Activated CD8-positive, alpha-beta memory T cell treated with anti-CD3 and anti-CD28 coated beads for 1 hour (primary cell): ENCODE results near the gene CCT8L2.
"Not testable (repeated sequence)": the region's sequence is repeated elsewhere in the genome, so short reads cannot be mapped to it uniquely, and the experiment has no call there.

Experiments used
- DNase-seq, 2 donors: peaks; one replicate each; pipeline ENCODE4 v3.0.0-alpha.2; 2020; ENCODE audit warnings: low read depth in 1 of 2; ENCODE audit errors: extremely low read depth in 1 of 2

Gene CCT8L2

GRCh38 chr22:16595251-16595650 is 2.6 kb upstream of the CCT8L2 start:
- DNase-seq = not testable (repeated sequence)

GRCh38 chr22:16594026-16594425 is 1.4 kb upstream of the CCT8L2 start:
- DNase-seq = no peak

GRCh38 chr22:16592231-16592630 is 379 bp downstream of the CCT8L2 start:
- DNase-seq = not testable (repeated sequence)

GRCh38 chr22:16591136-16591535 is 1.5 kb downstream of the CCT8L2 start:
- not testable (repeated sequence) for DNase-seq

GRCh38 chr22:16586991-16587390 is 5.6 kb downstream of the CCT8L2 start:
- DNase-seq = no peak

GRCh38 chr22:16586170-16586569 is 6.4 kb downstream of the CCT8L2 start:
- no peak for DNase-seq

GRCh38 chr22:16580872-16581271 is 11.7 kb downstream of the CCT8L2 start:
- DNase-seq = not testable (repeated sequence)

GRCh38 chr22:16569240-16569834 is 23.3 kb downstream of the CCT8L2 start:
- DNase-seq = not testable (repeated sequence)

GRCh38 chr22:16568425-16568758 is 24.2 kb downstream of the CCT8L2 start:
- DNase-seq = no peak

GRCh38 chr22:16567617-16568424 is 24.8 kb downstream of the CCT8L2 start:
- not testable (repeated sequence) for DNase-seq

GRCh38 chr22:16566421-16567151 is 26.0 kb downstream of the CCT8L2 start:
- DNase-seq = not testable (repeated sequence)

- DNase-seq = not testable (repeated sequence)
These were observed 26.8 kb downstream of the CCT8L2 start for GRCh38 chr22:16565585-16566420.

- not testable (repeated sequence) for DNase-seq
These were observed 27.6 kb downstream of the CCT8L2 start for GRCh38 chr22:16564837-16565584.

GRCh38 chr22:16563555-16564520 is 28.8 kb downstream of the CCT8L2 start:
- no peak for DNase-seq

GRCh38 chr22:16562711-16563554 is 29.7 kb downstream of the CCT8L2 start:
- DNase-seq = no peak

- DNase-seq = not testable (repeated sequence)
These were observed 31.4 kb downstream of the CCT8L2 start for GRCh38 chr22:16561093-16561658.

- DNase-seq = not testable (repeated sequence)
These were observed 32.0 kb downstream of the CCT8L2 start for GRCh38 chr22:16560651-16561050.

- DNase-seq = not testable (repeated sequence)
These were observed 32.6 kb downstream of the CCT8L2 start for GRCh38 chr22:16559996-16560395.
